Posterior cingulate gyrus (tissue), 11 donors: Measurements from ENCODE around the gene TENT5C.

Source experiments
- DNase-seq, 10 donors: peaks; one replicate each; pipeline versions ENCODE4 v3.0.0 to v3.0.0-alpha.2; 2020 to 2021; ENCODE audit warnings: mixed read lengths in 3 of 10
- intact Hi-C: fragments of 100-400 bp; cut with DNase I; formaldehyde crosslinking; loops from one replicate; pipeline ENCODE4 v1.15.1; 2023

TENT5C gene

DNA sequence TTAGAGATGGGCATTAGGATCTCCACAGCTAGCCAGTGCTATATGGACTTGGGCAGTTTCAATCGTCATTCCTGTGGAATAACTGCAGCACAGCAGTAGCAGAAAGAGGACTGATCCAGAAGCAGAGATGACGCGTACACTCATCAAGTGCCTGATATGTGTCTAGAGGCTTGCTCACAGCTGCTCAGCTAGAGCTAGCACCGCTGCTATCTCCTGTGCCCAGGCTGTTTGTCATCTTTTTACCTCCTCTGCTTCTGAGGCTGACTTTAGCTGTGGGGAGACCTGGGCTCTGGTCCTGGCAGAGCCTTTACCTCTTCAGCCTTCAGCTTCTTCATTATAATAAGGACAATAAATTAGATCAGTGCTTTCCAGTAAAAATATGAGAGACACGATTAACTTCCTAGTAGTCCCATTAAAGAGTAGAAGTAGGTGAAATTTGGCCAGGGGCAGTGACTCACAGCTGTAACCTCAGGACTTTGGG is 5.3 kb downstream of the TENT5C start:
- DNase-seq, result no peak
- intact Hi-C loops, result no loop called here

DNA sequence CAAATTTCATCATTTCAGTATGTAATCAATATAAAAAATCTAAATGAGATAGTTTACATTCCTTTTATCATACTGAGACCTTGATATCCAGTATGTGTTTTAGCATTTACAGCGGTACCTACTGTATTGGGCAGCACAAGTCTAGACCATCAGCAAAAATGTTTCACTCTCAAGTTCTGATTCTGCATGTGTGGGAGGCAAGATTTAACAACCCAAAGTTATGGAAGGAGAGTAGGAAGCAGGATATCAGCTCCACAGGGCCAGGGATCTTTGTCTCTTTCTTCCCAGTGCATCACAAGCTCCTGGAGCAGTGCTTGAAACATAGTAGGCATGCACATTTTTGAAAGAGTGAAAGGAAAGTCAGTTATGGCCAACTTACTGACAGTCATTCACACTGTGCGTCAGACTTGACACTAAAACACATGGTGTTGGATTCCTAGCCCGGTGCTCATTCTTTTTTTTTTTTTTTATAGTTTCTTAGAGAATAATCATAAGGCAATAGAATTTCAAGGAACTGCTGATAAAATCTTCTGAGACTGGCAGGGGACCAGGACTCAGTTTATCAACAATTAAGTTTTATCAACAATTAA is 6.1 kb downstream of the TENT5C start:
- intact Hi-C loops, result no loop called here
- DNase-seq, result no peak

DNA sequence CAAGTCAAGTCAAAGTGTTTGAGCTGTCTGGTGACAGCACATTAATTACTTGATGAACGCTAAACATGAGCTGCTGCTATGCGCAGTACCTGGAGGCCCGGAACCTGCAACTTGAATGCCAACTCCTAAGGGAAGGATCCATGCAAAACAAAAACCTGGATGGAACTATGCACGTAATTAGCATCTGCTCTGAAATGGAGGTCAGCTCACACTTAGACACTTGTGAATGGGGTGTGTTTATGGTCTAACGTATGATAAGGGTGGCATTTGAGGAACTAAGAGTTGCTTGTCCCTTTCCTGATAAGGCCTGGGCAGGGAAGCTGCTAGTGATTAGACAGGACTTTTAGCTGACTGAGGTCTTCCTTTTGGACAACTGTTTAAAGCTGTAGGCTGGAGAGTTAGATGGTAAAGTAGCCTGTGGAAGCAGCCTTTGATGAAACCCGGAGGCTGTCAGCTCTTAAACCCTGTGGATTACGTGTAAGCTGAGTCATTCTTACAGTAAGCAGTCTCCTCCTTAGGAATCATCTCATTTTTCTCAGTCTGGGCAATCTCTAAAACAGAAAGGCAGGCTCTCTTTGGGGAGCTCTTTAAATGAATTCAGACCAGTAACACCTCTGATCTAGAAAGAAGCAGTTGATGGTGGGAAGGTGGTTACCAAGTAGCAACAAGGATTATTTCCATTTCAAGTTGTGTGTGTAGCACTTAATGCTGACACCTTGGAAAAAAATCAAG is 6.8 kb downstream of the TENT5C start:
- intact Hi-C loops, result no loop called here
- no peak for DNase-seq

DNA sequence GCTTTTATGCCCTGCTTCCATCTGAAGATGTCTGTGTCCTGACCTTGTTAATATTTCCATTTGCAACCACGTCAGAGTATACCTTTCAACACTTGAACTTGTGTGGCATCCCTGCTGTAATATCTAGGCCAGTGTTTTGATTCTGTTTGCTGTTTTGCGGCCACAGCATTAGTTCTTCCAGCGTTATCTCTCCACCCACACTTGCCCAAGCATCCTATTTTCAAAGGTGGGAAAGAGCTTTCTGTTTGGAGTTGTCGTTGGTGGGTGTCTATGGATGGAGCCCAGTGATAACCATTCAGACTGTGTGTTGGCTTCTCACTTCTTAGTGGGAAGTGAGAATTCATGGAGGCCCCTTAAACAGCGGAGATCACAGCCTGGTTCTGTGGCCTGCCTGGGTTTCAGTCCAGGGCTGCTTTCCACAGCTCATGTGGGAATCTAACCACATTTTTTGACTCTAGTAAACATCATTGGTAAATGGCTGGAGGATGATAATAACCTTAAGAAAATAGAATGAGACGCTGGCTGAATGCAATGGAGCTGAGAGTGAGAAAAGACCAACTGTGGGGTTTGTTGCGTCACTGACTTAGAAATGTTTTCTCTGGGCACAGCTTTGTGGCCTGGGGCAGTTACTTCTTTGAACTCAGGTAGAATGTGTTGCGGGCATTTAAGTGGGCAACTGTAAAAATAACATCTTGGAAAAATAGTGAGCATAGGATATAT is 7.6 kb downstream of the TENT5C start:
- no peak for DNase-seq

DNA sequence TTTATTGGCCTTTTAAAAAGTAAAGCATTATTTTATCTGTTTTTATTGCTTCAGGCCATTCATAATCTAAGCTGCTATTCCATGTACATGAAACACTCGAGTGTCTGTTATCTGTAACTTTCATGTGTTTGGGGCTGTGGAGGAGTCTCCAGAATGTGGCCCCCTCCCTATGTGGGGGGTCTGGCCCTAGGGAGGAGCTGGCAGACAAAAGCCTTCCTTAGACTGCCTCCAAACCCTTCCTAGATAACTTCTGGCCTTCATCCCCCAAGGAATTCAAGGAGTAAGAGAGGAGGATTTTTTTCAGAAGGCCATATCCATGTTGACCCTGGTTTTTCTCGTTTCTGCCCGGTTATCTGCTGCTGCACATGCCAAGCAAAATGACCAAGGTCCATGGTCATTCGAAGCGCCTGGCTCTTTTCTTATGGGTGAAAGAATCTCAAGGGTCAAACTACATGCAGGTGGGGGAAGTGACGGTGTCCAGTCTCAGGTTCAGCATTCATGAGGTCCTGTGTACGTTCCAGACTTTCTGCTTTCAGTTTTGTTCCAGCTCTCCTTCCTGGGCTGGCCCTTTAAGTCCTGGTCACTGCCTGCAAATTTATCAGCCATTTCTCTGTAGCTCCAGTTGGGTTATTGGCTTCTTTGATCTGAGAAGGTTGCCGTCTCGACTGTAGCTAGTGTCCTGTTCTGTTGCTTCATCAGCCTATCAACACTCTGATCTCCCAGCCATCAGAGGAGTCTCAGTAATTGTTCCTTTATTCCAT is 8.3 kb downstream of the TENT5C start:
- DNase-seq, result no peak

More for the DNA sequence above, 7.6 kb downstream of the TENT5C start:
- intact Hi-C loops, result no loop called here

DNA sequence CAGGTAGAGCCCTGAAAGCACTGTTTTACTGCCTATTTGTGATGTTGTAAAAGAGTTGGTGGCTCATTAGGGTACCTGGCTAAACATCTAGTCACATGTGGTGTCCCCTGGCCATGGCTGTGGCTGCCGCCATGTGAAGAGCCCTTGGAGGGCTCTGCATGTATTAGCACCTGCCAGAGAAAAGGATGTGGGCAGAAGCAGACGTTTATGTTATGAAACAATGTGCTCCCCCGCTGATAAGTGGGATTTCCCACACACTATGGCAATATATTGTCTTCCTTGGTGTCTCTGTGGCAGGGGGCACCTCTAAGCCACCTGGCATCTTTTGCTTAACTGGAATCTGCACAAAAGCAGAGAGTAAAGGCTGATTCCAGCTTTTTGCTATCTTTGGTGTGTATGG is 9.6 kb downstream of the TENT5C start:
- intact Hi-C loops, result no loop called here
- no peak for DNase-seq

More for the DNA sequence above, 8.3 kb downstream of the TENT5C start:
- intact Hi-C loops, result no loop called here

DNA sequence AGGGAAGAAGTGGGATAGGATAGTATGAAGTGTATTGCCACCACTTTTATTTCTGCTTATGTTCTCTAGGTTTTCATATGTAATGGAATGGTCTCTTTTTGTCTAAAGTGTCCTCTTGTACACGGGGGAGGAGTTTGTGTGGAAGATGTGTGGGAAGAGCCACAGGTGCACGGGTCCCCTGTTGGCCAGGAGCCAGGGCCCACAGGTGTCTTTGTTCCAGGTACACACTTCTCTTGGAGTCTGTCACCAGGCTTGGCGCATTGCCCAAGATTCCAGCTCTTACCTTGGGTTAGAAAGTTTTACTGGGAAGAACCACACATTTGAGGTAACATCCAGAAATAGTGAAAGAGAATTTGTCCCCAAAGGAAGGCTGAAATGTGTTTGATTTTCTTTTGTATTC is 10.5 kb downstream of the TENT5C start:
- peak in 1 of 10 donors; percentile 86 for DNase-seq
- intact Hi-C loops, result no loop called here

DNA sequence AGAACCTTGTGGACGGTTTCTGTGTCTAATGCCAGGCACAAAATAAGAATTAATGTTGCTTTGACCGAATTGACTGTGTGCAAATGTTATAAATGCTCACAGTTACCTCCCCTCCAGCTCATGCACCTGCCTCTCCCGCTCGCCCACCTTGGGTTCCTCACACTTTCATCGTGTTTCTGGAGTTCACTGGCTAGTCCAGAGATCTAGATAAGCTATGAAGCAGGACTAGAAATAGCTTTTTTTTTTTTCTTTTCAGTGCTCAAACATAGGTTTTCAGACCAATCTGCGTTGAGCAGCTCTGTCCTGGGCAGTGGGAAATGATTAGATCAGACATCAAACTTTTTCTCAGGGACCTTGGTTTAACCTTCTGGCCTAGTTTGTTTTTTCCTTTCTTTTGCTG is 11.1 kb downstream of the TENT5C start:
- intact Hi-C loops, result no loop called here
- DNase-seq, result no peak

DNA sequence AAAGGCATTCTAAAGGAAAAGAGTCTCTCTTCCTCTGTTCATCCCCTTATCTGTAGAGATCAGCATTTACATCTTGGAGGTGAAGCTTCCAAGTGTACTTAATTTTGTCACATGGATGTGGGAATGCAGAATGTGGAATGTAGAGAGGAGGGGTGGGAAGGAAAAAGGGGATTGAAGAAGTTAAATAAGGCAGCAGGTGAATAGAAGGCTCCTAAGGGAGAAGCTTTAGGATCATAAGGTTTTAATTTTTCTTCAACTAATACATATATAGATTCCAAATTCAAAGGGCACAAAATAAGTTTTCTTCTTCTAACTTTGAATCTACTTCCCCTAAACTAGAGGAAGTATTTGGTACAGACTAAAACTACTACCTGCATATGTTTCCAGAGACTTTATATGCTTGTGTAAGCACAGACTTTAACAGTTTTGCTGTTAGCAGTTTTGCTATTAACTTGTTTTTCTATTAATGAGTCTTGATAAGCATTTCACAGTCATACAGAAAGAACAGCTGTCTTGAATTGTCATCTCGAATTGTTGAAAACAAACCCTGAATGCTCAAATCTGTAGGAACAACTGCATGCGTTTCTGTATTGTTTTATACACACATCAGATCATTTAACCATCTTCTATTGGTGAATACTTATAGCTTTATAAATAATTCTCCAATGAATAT is 12.7 kb downstream of the TENT5C start:
- no peak for DNase-seq
- intact Hi-C loops, result no loop called here

DNA sequence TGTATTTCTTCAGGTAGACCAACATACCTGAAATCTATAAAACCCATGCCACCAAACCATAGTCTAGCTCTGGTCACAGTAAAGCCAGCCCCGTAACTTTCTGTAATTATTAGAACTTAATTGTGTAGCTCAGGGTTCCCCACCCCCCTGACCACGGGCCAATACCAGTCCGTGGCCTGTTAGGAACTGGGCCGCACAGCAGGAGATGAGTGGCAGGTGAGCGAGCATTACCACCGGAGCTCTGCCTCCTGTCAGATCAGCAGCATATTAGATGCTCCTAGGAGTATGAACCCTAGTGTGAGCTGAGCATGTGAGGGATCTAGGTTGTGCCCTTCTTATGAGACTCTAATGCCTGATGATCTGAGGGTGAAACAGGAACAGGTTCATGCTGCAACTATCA is 14.6 kb downstream of the TENT5C start:
- no peak for DNase-seq
- intact Hi-C loops, result no loop called here

DNA sequence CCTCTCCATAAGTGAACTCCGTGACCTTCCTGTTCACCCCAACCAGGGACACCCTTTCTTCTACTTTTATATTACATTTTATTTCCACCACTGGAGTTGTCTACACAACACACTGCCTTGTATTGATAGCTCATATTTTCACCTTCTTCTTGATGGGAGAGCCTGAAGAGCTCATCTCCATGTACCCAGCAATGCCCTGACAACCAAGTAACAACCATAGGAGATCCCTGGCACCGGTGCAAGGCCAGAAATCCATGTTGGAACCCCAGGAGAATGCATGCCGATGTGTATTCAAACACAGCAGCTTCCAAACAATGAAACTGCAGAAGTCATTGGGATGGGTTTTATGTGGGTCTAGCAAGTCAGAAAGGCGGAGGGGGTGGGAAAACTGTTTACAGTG is 15.5 kb downstream of the TENT5C start:
- DNase-seq, result no peak

DNA sequence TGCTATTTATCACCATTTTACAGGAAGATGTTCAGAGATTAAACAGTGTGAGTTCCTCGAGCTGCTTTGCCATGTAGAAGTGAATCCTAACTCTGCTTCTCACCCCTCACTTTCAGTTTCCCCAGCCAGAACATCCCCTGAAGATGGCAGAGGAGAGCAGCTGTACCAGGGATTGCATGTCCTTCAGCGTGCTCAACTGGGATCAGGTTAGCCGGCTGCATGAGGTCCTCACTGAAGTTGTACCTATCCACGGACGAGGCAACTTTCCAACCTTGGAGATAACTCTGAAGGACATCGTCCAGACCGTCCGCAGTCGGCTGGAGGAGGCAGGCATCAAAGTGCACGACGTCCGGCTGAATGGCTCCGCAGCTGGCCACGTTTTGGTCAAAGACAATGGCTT is 16.9 kb downstream of the TENT5C start:
- intact Hi-C loops, result no loop called here
- no peak for DNase-seq

More for the DNA sequence above, 15.5 kb downstream of the TENT5C start:
- intact Hi-C loops, result no loop called here

DNA sequence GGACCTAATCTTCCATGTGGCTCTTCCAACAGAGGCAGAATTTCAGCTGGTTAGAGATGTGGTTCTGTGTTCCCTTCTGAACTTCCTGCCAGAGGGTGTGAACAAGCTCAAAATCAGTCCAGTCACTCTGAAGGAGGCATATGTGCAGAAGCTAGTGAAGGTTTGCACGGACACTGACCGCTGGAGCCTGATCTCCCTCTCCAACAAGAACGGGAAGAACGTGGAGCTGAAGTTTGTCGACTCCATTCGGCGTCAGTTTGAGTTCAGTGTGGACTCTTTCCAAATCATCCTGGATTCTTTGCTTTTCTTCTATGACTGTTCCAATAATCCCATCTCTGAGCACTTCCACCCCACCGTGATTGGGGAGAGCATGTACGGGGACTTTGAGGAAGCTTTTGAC is 17.3 kb downstream of the TENT5C start:
- no peak for DNase-seq
- intact Hi-C loops, result no loop called here

DNA sequence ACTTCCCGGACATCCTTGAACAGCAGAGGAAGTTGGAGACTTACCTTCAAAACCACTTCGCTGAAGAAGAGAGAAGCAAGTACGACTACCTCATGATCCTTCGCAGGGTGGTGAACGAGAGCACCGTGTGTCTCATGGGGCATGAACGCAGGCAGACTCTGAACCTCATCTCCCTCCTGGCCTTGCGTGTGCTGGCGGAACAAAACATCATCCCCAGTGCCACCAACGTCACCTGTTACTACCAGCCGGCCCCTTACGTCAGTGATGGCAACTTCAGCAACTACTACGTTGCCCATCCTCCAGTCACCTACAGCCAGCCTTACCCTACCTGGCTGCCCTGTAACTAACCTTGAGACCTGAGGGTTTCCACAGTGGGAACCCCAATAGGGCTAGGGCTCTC is 17.9 kb downstream of the TENT5C start:
- DNase-seq, result no peak

DNA sequence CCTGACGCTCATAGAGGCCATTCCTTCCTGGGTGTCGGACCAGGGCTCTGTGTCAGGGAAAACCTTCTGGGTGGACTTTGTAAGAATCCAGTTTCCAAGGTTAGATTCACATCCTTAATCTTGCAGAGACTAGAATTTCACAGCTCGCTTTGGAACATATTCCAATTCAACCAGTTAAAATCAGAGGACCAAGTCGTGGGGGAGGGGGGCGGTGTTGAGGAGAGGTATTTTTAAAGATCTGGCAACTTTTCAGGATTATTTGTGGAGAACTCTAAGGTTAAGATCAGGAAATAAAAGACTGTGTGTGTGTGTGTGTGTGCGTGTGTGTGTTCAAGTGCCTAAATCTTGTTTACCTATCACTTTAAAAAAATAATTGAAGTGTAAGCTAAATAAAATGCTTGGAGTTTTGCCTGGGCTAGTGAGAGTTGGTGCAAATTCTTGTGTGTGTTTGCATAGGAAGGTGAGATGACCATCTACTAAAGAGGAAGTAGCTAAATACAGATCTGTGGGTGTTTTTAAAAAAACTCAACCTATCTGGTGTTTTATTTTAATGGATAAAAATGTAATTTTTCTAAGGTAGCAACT is 21.8 kb downstream of the TENT5C start:
- no peak for DNase-seq
- intact Hi-C loops, result no loop called here

More for the DNA sequence above, 17.9 kb downstream of the TENT5C start:
- intact Hi-C loops, result no loop called here

DNA sequence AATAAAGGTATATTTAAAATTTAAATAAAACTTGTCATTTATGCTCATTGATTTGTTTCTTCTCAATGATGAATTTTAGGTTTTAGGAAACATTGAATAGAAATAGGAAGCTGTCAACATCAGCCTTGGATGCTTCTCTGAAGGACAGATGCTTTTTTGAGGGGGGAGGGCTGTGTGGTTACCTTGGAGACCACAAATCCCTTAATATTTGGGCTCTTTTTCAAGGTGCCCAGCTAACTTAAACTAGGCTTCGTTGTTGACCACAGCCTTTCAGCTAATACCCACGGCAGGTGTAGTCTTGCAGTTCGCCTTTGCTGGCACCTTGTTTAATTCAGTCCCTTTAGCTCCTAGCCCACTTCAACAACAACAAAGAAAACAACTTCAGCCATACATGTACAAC is 22.5 kb downstream of the TENT5C start:
- intact Hi-C loops, result no loop called here
- no peak for DNase-seq

DNA sequence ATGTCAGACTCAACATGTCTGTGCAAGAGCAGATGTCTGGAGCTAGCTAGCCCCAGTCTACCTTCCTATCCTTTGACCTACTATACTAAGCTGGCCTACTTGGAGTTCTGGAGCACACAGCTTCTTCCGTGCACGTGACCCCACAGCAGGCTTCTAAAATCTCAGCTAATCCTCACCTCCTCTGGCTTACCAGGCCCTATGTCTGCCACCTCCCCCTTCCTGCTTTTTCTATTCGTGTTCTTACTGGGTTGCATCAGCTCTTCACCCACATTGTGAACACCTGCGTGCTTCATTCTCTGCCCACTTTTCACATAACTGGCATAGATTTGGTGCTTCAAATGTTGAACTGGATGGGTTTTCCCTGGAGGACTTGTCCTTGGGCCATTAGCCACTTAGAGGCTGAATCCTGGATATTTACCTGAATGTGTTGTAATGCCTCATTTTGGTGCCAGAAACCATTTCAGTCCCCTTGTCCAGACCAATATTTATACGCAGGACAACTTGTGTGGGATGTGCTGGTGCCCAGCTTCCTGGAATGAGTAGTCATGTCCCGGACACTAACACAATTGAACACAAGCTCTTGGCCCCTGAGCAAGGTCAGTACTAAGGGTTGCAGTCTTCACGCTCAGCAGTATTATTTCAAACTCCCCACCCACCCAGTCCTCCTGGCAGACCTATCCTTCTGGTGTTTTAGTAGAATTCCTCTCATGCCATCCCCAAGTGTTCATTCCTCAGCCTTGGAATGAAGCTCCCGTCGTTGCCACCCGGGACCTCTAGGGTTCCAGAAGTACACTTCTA is 24.0 kb downstream of the TENT5C start:
- intact Hi-C loops, result no loop called here
- no peak for DNase-seq

DNA sequence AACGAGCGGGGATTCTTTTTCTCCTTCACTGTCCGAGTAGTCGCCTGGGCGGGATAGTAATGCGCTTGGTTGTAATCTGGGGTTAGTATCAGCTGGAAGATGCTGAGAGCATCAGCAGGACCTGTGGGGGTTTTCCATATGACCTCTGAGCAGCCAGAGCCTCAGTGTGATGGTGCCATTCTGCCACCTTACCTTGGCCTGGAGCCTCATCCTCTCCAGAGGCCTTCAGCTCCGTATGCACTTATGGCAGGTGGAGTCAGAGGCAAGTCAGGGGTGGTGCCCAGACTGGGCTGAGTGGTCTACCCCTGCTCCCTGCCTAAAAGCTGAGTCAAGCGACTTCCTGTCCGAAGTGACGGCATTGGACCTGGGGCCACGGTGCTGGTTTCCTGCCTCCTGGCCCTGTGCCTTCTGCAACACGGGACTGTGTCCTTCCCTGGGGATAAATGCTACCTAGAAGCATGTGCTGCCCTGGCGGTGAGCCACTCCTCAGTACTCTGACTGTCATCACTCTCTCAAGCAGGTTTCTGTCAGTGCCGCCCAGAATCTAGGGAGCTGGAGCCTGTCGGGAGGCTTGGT is 24.7 kb downstream of the TENT5C start:
- no peak for DNase-seq
- intact Hi-C loops, result no loop called here
